HCT116 (cell line): ENCODE measurements around the gene CLIC5.

ENCODE experiments used
- CTCF ChIP-seq, 3 experiments: fragments of 200-600 bp in 1 of 3; sonication (generic) in 1 of 3; IDR thresholded peaks in 2 of 3; conservative IDR thresholded peaks in 1 of 3; 2 replicates each; pipeline ENCODE4 v1.5.1; 2012 to 2017; ENCODE audit warnings: low read depth in 2 of 3, low read length in 2 of 3, antibody characterized with exemption in 1 of 3, borderline replicate concordance in 1 of 3, control low read depth in 1 of 3, mild to moderate bottlenecking in 1 of 3, mixed read lengths in 1 of 3, mixed run types in 1 of 3, moderate library complexity in 1 of 3; ENCODE audit not compliant: insufficient read depth in 1 of 3
- ELF1 ChIP-seq: IDR thresholded peaks from 2 replicates; pipeline ENCODE4 v1.6.1; 2012; ENCODE audit warnings: low read depth, borderline replicate concordance
- EZH2phosphoT487 ChIP-seq: fragments of 200-600 bp; IDR thresholded peaks from 2 replicates; pipeline ENCODE4 v1.6.1; 2018; ENCODE audit warnings: antibody characterized with exemption, borderline replicate concordance
- POLR2A ChIP-seq: IDR thresholded peaks from 2 replicates; pipeline ENCODE4 v1.7.0; 2011; ENCODE audit warnings: borderline replicate concordance; ENCODE audit not compliant: insufficient read depth, insufficient read length; ENCODE audit errors: extremely low read depth
- POLR2AphosphoS5 ChIP-seq: IDR thresholded peaks from 2 replicates; pipeline ENCODE4 v1.6.1; 2011; ENCODE audit warnings: mild to moderate bottlenecking, low read depth, low read length, moderate library complexity
- RAD21 ChIP-seq: IDR thresholded peaks from 2 replicates; pipeline ENCODE4 v1.6.1; 2012; ENCODE audit warnings: low read depth, mild to moderate bottlenecking
- SIN3A ChIP-seq: IDR thresholded peaks from 2 replicates; pipeline ENCODE4 v1.6.1; 2012; ENCODE audit warnings: low read depth
- SP1 ChIP-seq: IDR thresholded peaks from 2 replicates; pipeline ENCODE4 v1.6.1; 2012; ENCODE audit warnings: low read depth
- ZFX ChIP-seq: fragments of 450-650 bp; IDR thresholded peaks from 2 replicates; pipeline ENCODE4 v1.6.1; 2017
- ZNF274 ChIP-seq: fragments of 200-500 bp; sonication (Bioruptor generic); IDR thresholded peaks from 2 replicates; pipeline ENCODE4 v1.6.1; 2014; ENCODE audit warnings: mild to moderate bottlenecking, low read depth, low read length, inconsistent platforms
- TF ChIP-seq, protein P1 (sequence below): IDR thresholded peaks from 2 replicates; pipeline ENCODE4 v1.6.1; 2012
- TF ChIP-seq, protein P2 (sequence below): IDR thresholded peaks from 2 replicates; pipeline ENCODE4 v1.6.1; 2011; ENCODE audit warnings: mild to moderate bottlenecking, low read length, moderate library complexity; ENCODE audit not compliant: insufficient replicate concordance; ENCODE audit errors: extremely low read depth

DNA sequence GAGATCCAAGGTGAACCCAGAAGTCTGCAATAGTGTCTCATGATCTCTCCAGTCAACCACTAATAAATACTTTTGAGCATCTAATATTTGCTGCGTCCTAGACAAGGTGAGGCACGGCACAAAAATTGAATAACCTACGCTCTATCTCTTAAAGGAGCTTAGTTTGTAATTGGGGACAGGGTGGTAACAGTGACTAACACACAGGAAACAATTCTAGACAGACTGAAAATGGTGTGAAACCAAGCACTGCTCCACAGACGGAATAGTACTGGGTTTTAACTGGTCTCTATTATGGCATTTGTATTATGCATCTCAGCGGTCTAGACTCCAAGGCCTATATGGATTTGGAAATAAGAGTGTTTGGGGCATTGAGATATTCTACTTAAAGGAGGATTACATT lies 120.1 kb downstream of the CLIC5 start:
- TF ChIP-seq, protein P1, sequence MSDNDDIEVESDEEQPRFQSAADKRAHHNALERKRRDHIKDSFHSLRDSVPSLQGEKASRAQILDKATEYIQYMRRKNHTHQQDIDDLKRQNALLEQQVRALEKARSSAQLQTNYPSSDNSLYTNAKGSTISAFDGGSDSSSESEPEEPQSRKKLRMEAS = no peak
- TF ChIP-seq POLR2AphosphoS5 = no peak
- TF ChIP-seq CTCF (IDR thresholded peaks at IDR 0.05 in 2 of 3, conservative IDR thresholded peaks at IDR 0.05 in 1 of 3; ENCODE audit: borderline replicate concordance in 1 of 3, insufficient read depth in 1 of 3, low read depth in 2 of 3, low read length in 2 of 3) = no peak
- TF ChIP-seq POLR2A = no peak
- no peak for TF ChIP-seq SIN3A
- no peak for TF ChIP-seq EZH2phosphoT487
- TF ChIP-seq ZFX = no peak
- no peak for TF ChIP-seq RAD21
- TF ChIP-seq, protein P2, sequence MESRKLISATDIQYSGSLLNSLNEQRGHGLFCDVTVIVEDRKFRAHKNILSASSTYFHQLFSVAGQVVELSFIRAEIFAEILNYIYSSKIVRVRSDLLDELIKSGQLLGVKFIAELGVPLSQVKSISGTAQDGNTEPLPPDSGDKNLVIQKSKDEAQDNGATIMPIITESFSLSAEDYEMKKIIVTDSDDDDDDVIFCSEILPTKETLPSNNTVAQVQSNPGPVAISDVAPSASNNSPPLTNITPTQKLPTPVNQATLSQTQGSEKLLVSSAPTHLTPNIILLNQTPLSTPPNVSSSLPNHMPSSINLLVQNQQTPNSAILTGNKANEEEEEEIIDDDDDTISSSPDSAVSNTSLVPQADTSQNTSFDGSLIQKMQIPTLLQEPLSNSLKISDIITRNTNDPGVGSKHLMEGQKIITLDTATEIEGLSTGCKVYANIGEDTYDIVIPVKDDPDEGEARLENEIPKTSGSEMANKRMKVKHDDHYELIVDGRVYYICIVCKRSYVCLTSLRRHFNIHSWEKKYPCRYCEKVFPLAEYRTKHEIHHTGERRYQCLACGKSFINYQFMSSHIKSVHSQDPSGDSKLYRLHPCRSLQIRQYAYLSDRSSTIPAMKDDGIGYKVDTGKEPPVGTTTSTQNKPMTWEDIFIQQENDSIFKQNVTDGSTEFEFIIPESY = no peak
- TF ChIP-seq SP1 = no peak
- no peak for TF ChIP-seq ZNF274
- TF ChIP-seq ELF1 = no peak
